ENCODE measurements around the gene ADAM30. TPM values are rescaled to one million over a fixed set of nuclear protein-coding genes. Genes with fewer than 3 reads are reported as not detected.

ADAM30 gene
- total RNA-seq, 1 experiment from 2014 or later: not detected

DNA sequence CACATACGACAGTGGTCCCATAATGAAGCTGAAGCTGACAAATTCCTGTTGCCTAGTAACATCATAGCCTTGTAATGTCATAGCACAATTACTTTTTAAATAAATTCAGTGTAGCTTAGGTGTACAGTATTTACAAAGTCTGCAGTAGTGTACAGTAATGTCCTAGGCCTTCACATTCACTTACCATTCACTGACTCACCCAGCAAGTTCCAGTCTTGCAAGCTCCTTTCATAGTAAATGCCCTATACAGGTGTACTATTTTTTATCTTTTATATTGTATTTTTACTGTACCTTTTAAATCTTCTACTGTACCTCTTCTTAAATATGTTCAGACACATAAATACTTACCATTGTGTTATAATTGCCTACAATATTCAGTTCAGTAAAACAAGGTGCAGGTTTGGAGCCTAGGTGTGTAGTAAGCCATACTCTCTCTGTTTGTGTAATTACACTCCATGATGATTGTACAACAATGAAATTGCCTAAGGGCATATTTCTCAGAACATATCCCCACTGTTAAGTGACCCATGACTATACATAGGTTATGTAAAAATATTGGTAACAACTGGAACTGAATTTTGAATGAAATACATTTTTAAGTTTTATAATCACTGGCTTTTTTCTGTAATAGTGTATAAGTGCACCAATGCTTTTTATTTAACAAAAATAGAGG is 33.5 kb upstream of the ADAM30 start:
- no peak overlapping the region for H3K4me3 ChIP-seq (ENCODE audit: low read length)
- BruUV-seq (replicated peaks): no TSS peak
- intact Hi-C loops (cut with micrococcal nuclease): no loop called here
- CTCF ChIA-PET: no interaction called here
- peak; percentile 76 for ATAC-seq
- no peaks in the 10 kb centered on the region for H3K79me2 ChIP-seq (ENCODE audit: low read length)
- H3K27me3 ChIP-seq (ENCODE audit: low read length): no peaks in the 10 kb centered on the region
- H3K27ac ChIP-seq (ENCODE audit: low read length): no peak overlapping the region
- H4K20me1 ChIP-seq (ENCODE audit: low read length): peaks cover 3% of the 10 kb centered on the region; the same call in 1 of the 2 replicates
- no peak overlapping the region for H3K4me2 ChIP-seq (ENCODE audit: low read length)
- H3K9me3 ChIP-seq (ENCODE audit: low read length): no peaks in the 10 kb centered on the region; the same call in 1 of the 2 replicates
- no peaks in the 10 kb centered on the region for H3F3A ChIP-seq (ENCODE audit: low read length, unreplicated experiment)
- peaks cover 49% of the 10 kb centered on the region for H3K36me3 ChIP-seq (ENCODE audit: low read depth, low read length)
- H3K9me2 ChIP-seq (replicated peaks; ENCODE audit: low read length): no peaks in the 10 kb centered on the region
- no peak for TF ChIP-seq EZH2phosphoT487 (IDR thresholded peaks at IDR 0.05; ENCODE audit: borderline replicate concordance, low read length)
- H3K4me1 ChIP-seq (ENCODE audit: insufficient read depth, low read length): peaks cover 7% of the 10 kb centered on the region
- DNase-seq: peak; percentile 62
- H2AFZ ChIP-seq (ENCODE audit: low read length): no peak overlapping the region
- POLR2A ChIA-PET (ENCODE audit: unreplicated experiment): no interaction called here
- no peak overlapping the region for H3K9ac ChIP-seq (ENCODE audit: low read length)

GRCh38 chr1:119926553-119926952 is 30.2 kb upstream of the ADAM30 start:
- Histone ChIP-seq H4K20me1 (ENCODE audit: low read length) (peaks cover 3% of the 10 kb centered on the region; the same call in 1 of the 2 replicates), H2AFZ (ENCODE audit: low read length) (no peak overlapping the region), H3K4me1 (ENCODE audit: insufficient read depth, low read length) (peaks cover 7% of the 10 kb centered on the region), H3K27me3 (ENCODE audit: low read length) (no peaks in the 10 kb centered on the region), H3K9me3 (ENCODE audit: low read length) (no peaks in the 10 kb centered on the region), H3K4me3 (ENCODE audit: low read length) (no peak overlapping the region), H3K36me3 (ENCODE audit: low read depth, low read length) (peaks cover 48% of the 10 kb centered on the region), H3K79me2 (ENCODE audit: low read length) (no peaks in the 10 kb centered on the region), H3F3A (ENCODE audit: low read length, unreplicated experiment) (no peaks in the 10 kb centered on the region), H3K27ac (ENCODE audit: low read length) (no peak overlapping the region), H3K9ac (ENCODE audit: low read length) (no peak overlapping the region), H3K4me2 (ENCODE audit: low read length) (no peak overlapping the region), H3K9me2 (replicated peaks; ENCODE audit: low read length) (no peaks in the 10 kb centered on the region)
- DNase-seq (no peak), ATAC-seq (no peak)
- intact Hi-C loops (cut with micrococcal nuclease): no loop called here
- CTCF ChIA-PET: no interaction called here
- TF ChIP-seq CTCF (conservative IDR thresholded peaks at IDR 0.05; ENCODE audit: low read depth, low read length) (no peak), EZH2phosphoT487 (IDR thresholded peaks at IDR 0.05; ENCODE audit: borderline replicate concordance, low read length) (no peak), EZH2 (IDR thresholded peaks at IDR 0.05; ENCODE audit: low read length, unreplicated experiment) (no peak)
- no TSS peak for BruUV-seq (replicated peaks)
- POLR2A ChIA-PET (ENCODE audit: unreplicated experiment): no interaction called here

DNA sequence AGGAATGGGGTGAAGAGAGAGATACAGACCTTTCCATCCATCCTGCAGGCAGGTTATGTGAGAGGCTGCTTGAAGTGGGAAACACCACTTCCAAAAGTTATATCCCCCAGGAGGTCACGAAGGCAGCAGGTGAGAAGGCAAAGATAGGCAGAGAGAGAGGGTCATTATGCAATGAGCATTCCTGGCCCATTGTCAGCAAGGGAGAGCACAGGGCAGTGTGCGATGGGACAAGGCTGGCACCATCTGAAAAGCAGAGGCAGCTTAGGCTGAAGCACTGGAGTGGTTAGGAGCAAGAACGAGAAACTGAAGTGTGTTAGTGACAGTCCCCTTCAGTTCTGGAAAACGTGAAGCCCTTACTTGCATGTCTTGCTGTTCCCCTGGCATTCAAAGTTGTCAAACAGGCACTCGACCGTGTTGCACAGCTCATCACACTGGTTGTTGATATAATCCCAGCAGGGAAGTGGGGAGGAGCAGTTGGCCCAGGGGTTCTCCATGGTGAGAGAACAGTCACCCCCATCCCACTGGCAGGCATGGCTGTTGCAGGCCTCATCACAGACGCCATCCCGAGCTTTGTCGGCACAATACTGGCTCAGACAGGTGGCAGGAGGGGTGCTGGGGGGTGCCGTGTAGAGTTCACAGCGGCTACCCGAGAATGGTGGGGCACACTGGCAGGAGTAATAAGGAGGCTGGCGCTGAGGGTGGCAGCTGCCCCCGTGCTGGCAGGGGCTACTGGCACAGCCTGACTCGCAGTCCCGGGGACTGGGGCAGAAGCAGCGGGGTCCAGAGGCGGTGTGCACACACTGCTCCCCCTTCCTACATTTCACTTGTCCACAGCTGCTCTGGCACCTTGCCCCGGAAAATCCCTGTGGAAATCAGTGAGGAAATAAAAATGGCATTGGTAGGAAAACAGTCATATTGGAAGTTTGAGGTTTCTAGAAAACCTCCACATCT is 28.9 kb upstream of the ADAM30 start:
- no peaks in the 10 kb centered on the region for H3K79me2 ChIP-seq (ENCODE audit: low read length)
- intact Hi-C loops (cut with micrococcal nuclease): no loop called here
- no peaks in the 10 kb centered on the region for H3K9me3 ChIP-seq (ENCODE audit: low read length)
- POLR2A ChIA-PET (ENCODE audit: unreplicated experiment): no interaction called here
- H3K27me3 ChIP-seq (ENCODE audit: low read length): no peaks in the 10 kb centered on the region
- H3F3A ChIP-seq (ENCODE audit: low read length, unreplicated experiment): no peaks in the 10 kb centered on the region
- ATAC-seq (no peak), DNase-seq (no peak)
- H3K27ac ChIP-seq (ENCODE audit: low read length): no peak overlapping the region
- peaks cover 3% of the 10 kb centered on the region; the same call in 1 of the 2 replicates for H4K20me1 ChIP-seq (ENCODE audit: low read length)
- TF ChIP-seq EZH2 (IDR thresholded peaks at IDR 0.05; ENCODE audit: low read length, unreplicated experiment): no peak
- TF ChIP-seq EZH2phosphoT487 (IDR thresholded peaks at IDR 0.05; ENCODE audit: borderline replicate concordance, low read length): no peak
- no peak for TF ChIP-seq CTCF (conservative IDR thresholded peaks at IDR 0.05; ENCODE audit: low read depth, low read length)
- H3K4me1 ChIP-seq (ENCODE audit: insufficient read depth, low read length): peaks cover 5% of the 10 kb centered on the region
- CTCF ChIA-PET: no interaction called here
- H3K36me3 ChIP-seq (ENCODE audit: low read depth, low read length): peaks cover 51% of the 10 kb centered on the region
- H3K9me2 ChIP-seq (replicated peaks; ENCODE audit: low read length): no peaks in the 10 kb centered on the region
- no TSS peak for BruUV-seq (replicated peaks)
- no peak overlapping the region for H3K9ac ChIP-seq (ENCODE audit: low read length)
- H3K4me2 ChIP-seq (ENCODE audit: low read length): no peak overlapping the region
- no peak overlapping the region for H2AFZ ChIP-seq (ENCODE audit: low read length)
- no peak overlapping the region for H3K4me3 ChIP-seq (ENCODE audit: low read length)
